ENCODE measurements around the gene DLG1.

The DLG1 gene

GRCh38 chr3:197019535-197019934 is 278.9 kb downstream of the DLG1 start:
- Histone ChIP-seq H3K36me3 (no peaks in the 10 kb centered on the region), H3K4me1 (ENCODE audit: control insufficient read depth in 1 of 2, insufficient read depth in 1 of 2, low read depth in 1 of 2, low read length in 1 of 2) (peaks cover 0 to 6% of the 10 kb centered on the region in 2 experiments), H3K27ac (no peak overlapping the region), H3K9me3 (no peaks in the 10 kb centered on the region), H3K27me3 (peaks cover 40% of the 10 kb centered on the region), H3K4me3 (ENCODE audit: low read depth in 1 of 2, low read length in 1 of 2) (no peak overlapping the region)
- no peak for TF ChIP-seq CTCF (IDR thresholded peaks at IDR 0.05)

- TF ChIP-seq CTCF (IDR thresholded peaks at IDR 0.05), result no peak
- H3K27ac ChIP-seq, result no peak overlapping the region
- H3K36me3 ChIP-seq, result no peaks in the 10 kb centered on the region
- H3K9me3 ChIP-seq, result no peaks in the 10 kb centered on the region
- peaks cover 0 to 6% of the 10 kb centered on the region in 2 experiments for H3K4me1 ChIP-seq (ENCODE audit: control insufficient read depth in 1 of 2, insufficient read depth in 1 of 2, low read depth in 1 of 2, low read length in 1 of 2)
- no peak overlapping the region for H3K4me3 ChIP-seq (ENCODE audit: low read depth in 1 of 2, low read length in 1 of 2)
- peaks cover 35% of the 10 kb centered on the region for H3K27me3 ChIP-seq
These were observed 279.4 kb downstream of the DLG1 start for GRCh38 chr3:197019021-197019420.

GRCh38 chr3:197017003-197017402 is 281.4 kb downstream of the DLG1 start:
- Histone ChIP-seq H3K4me1 (ENCODE audit: control insufficient read depth in 1 of 2, insufficient read depth in 1 of 2, low read depth in 1 of 2, low read length in 1 of 2) (no peaks in the 10 kb centered on the region), H3K36me3 (no peaks in the 10 kb centered on the region), H3K4me3 (ENCODE audit: low read depth in 1 of 2, low read length in 1 of 2) (no peak overlapping the region), H3K9me3 (no peaks in the 10 kb centered on the region), H3K27me3 (peaks cover 15% of the 10 kb centered on the region), H3K27ac (no peak overlapping the region)
- TF ChIP-seq CTCF (IDR thresholded peaks at IDR 0.05), result no peak

GRCh38 chr3:197015790-197016736 is 282.3 kb downstream of the DLG1 start:
- H3K4me1 ChIP-seq (ENCODE audit: control insufficient read depth in 1 of 2, insufficient read depth in 1 of 2, low read depth in 1 of 2, low read length in 1 of 2), result no peaks in the 10 kb centered on the region
- no peaks in the 10 kb centered on the region for H3K36me3 ChIP-seq
- H3K27ac ChIP-seq, result no peak overlapping the region

GRCh38 chr3:197014942-197015575 is 283.4 kb downstream of the DLG1 start:
- TF ChIP-seq CTCF (IDR thresholded peaks at IDR 0.05), result no peak
- Histone ChIP-seq H3K4me1 (ENCODE audit: control insufficient read depth in 1 of 2, insufficient read depth in 1 of 2, low read depth in 1 of 2, low read length in 1 of 2) (no peaks in the 10 kb centered on the region), H3K27me3 (no peaks in the 10 kb centered on the region), H3K36me3 (no peaks in the 10 kb centered on the region), H3K4me3 (ENCODE audit: low read depth in 1 of 2, low read length in 1 of 2) (no peak overlapping the region), H3K9me3 (no peaks in the 10 kb centered on the region), H3K27ac (no peak overlapping the region)

More at GRCh38 chr3:197015790-197016736, 282.3 kb downstream of the DLG1 start:
- H3K4me3 ChIP-seq (ENCODE audit: low read depth in 1 of 2, low read length in 1 of 2), result no peak overlapping the region
- H3K27me3 ChIP-seq, result peaks cover 5% of the 10 kb centered on the region
- no peak for TF ChIP-seq CTCF (IDR thresholded peaks at IDR 0.05)
- no peaks in the 10 kb centered on the region for H3K9me3 ChIP-seq
